Fibroblast of gingiva (primary cell): Measurements from ENCODE around the gene GOLGA2.
A peak's percentile ranks its signal among the peaks of the same experiment; 100 is the strongest.
"Not testable (repeated sequence)": the region's sequence is repeated elsewhere in the genome, so short reads cannot be mapped to it uniquely, and the experiment has no call there.

ENCODE experiments used
- DNase-seq: peaks from one replicate; pipeline ENCODE4 v3.0.0-alpha.2; 2011; ENCODE audit warnings: low read depth

GOLGA2 gene

GRCh38 chr9:128233817-128234406 is 41.9 kb downstream of the GOLGA2 start:
- DNase-seq = no peak

GRCh38 chr9:128232528-128233428 is 43.0 kb downstream of the GOLGA2 start:
- no peak for DNase-seq

GRCh38 chr9:128231638-128232527 is 43.9 kb downstream of the GOLGA2 start:
- DNase-seq = peak; percentile 32

GRCh38 chr9:128230897-128231296 is 44.9 kb downstream of the GOLGA2 start:
- not testable (repeated sequence) for DNase-seq

- no peak for DNase-seq
Measured at GRCh38 chr9:128226412-128226801, 49.4 kb downstream of the GOLGA2 start.

GRCh38 chr9:128225770-128226411 is 49.9 kb downstream of the GOLGA2 start:
- no peak for DNase-seq

GRCh38 chr9:128224877-128225276 is 50.9 kb downstream of the GOLGA2 start:
- no peak for DNase-seq

GRCh38 chr9:128222880-128223670 is 52.7 kb downstream of the GOLGA2 start:
- DNase-seq = no peak

- DNase-seq = no peak
Measured at GRCh38 chr9:128222026-128222425, 53.8 kb downstream of the GOLGA2 start.

- DNase-seq = no peak
Measured at GRCh38 chr9:128219831-128220230, 56.0 kb downstream of the GOLGA2 start.

- peak; percentile 30 for DNase-seq
Measured at GRCh38 chr9:128218518-128219389, 57.1 kb downstream of the GOLGA2 start.

- no peak for DNase-seq
Measured at GRCh38 chr9:128218172-128218517, 57.7 kb downstream of the GOLGA2 start.

- DNase-seq = peak; percentile 24
Measured at GRCh38 chr9:128216781-128217553, 58.8 kb downstream of the GOLGA2 start.

- no peak for DNase-seq
Measured at GRCh38 chr9:128215491-128216409, 60.1 kb downstream of the GOLGA2 start.

- no peak for DNase-seq
Measured at GRCh38 chr9:128214571-128215490, 61.0 kb downstream of the GOLGA2 start.

GRCh38 chr9:128213746-128214497 is 61.9 kb downstream of the GOLGA2 start:
- no peak for DNase-seq

GRCh38 chr9:128211981-128212281 is 63.9 kb downstream of the GOLGA2 start:
- DNase-seq = no peak
